Stimulated activated CD4-positive, alpha-beta T cell treated with anti-CD3 and anti-CD28 coated beads, Interleukin-1b, Interleukin-23, amount 100 ng/mL, for 24 hours (primary cell): Measurements from ENCODE around the gene NIPSNAP3A.
"Not testable (repeated sequence)": the region's sequence is repeated elsewhere in the genome, so short reads cannot be mapped to it uniquely, and the experiment has no call there.

ENCODE experiments used
- DNase-seq, 4 experiments: peaks; one replicate each; pipeline ENCODE4 v3.0.0-alpha.2; 2020; ENCODE audit warnings: low read depth in 4 of 4, low spot score in 1 of 4

Gene NIPSNAP3A

GRCh38 chr9:104747565-104748358 lies at the start of gene NIPSNAP3A:
Gene NIPSNAP3A (plus strand): TSS chr9:104747683. CDS start chr9:104747793, 110 bp downstream.
- DNase-seq = peak; percentile 60 to 86 (median 78)

- no peak for DNase-seq
These were observed 47.2 kb upstream of the NIPSNAP3A start for GRCh38 chr9:104700306-104700705.

- not testable (repeated sequence) for DNase-seq
These were observed 38.7 kb upstream of the NIPSNAP3A start for GRCh38 chr9:104708737-104709136.

- no peak for DNase-seq
These were observed 35.9 kb upstream of the NIPSNAP3A start for GRCh38 chr9:104711604-104712003.

- no peak for DNase-seq
These were observed 22.5 kb upstream of the NIPSNAP3A start for GRCh38 chr9:104725014-104725413.

GRCh38 chr9:104738452-104738851 lies 9.0 kb upstream of the NIPSNAP3A start:
- DNase-seq = no peak

- no peak for DNase-seq
These were observed 6.9 kb upstream of the NIPSNAP3A start for GRCh38 chr9:104740621-104741020.

GRCh38 chr9:104743376-104743985 lies 4.0 kb upstream of the NIPSNAP3A start:
- DNase-seq = no peak

- DNase-seq = no peak
These were observed 1.6 kb upstream of the NIPSNAP3A start for GRCh38 chr9:104745852-104746251.

- DNase-seq = no peak
These were observed 1.2 kb upstream of the NIPSNAP3A start for GRCh38 chr9:104746285-104746684.

GRCh38 chr9:104746798-104747197 lies 685 bp upstream of the NIPSNAP3A start:
- no peak for DNase-seq

- no peak for DNase-seq
These were observed 278 bp upstream of the NIPSNAP3A start for GRCh38 chr9:104747245-104747564.

GRCh38 chr9:104748359-104749031 lies 1.0 kb downstream of the NIPSNAP3A start:
- no peak for DNase-seq

- no peak for DNase-seq
These were observed 2.8 kb downstream of the NIPSNAP3A start for GRCh38 chr9:104750185-104750767.

GRCh38 chr9:104758974-104759373 lies 11.5 kb downstream of the NIPSNAP3A start:
- no peak for DNase-seq

GRCh38 chr9:104765138-104765537 lies 17.7 kb downstream of the NIPSNAP3A start:
- DNase-seq = no peak

GRCh38 chr9:104766025-104766424 lies 18.5 kb downstream of the NIPSNAP3A start:
- no peak for DNase-seq

- DNase-seq = no peak
These were observed 20.0 kb downstream of the NIPSNAP3A start for GRCh38 chr9:104767507-104767906.

GRCh38 chr9:104769029-104769428 lies 21.5 kb downstream of the NIPSNAP3A start:
- DNase-seq = not testable (repeated sequence)

GRCh38 chr9:104769655-104770054 lies 22.2 kb downstream of the NIPSNAP3A start:
- no peak for DNase-seq

GRCh38 chr9:104772714-104773510 lies 25.4 kb downstream of the NIPSNAP3A start:
- DNase-seq = no peak
